RWPE2 (cell line): ENCODE measurements around the gene DNASE1L3.

ENCODE experiments used
- ATAC-seq: fragments of 200-7000 bp; cut with Tn5 transposase; 3 replicates; pipeline ENCODE4 v1.9.1; 2021; ENCODE audit warnings: low read depth
- DNase-seq: peaks from one replicate; pipeline ENCODE4 v3.0.0-alpha.2; 2020; ENCODE audit warnings: low spot score
- H3K27ac ChIP-seq: fragments of 450-650 bp; 2 replicates; pipeline ENCODE4 v1.5.1; 2017; ENCODE audit warnings: mild to moderate bottlenecking; ENCODE audit not compliant: poor library complexity, severe bottlenecking
- H3K27me3 ChIP-seq: fragments of 250-450 bp; sonication (Bioruptor Pico); 2 replicates; pipeline ENCODE4 v1.5.1; 2021; ENCODE audit warnings: mild to moderate bottlenecking, moderate library complexity; ENCODE audit not compliant: insufficient read depth, poor library complexity, severe bottlenecking
- H3K36me3 ChIP-seq: fragments of 250-450 bp; sonication (Bioruptor Pico); 2 replicates; pipeline ENCODE4 v1.5.1; 2020; ENCODE audit warnings: low read depth, mild to moderate bottlenecking, moderate library complexity
- H3K4me1 ChIP-seq: fragments of 250-450 bp; sonication (Bioruptor Pico); 2 replicates; pipeline ENCODE4 v1.5.1; 2021; ENCODE audit warnings: mild to moderate bottlenecking, moderate library complexity; ENCODE audit not compliant: insufficient read depth, poor library complexity, severe bottlenecking
- H3K4me3 ChIP-seq: fragments of 250-450 bp; sonication (Bioruptor Pico); 2 replicates; pipeline ENCODE4 v1.5.1; 2021; ENCODE audit warnings: mild to moderate bottlenecking, moderate library complexity; ENCODE audit not compliant: severe bottlenecking
- H3K9me3 ChIP-seq: fragments of 250-450 bp; sonication (Bioruptor Pico); 2 replicates; pipeline ENCODE4 v1.5.1; 2021; ENCODE audit warnings: mild to moderate bottlenecking, moderate library complexity; ENCODE audit not compliant: severe bottlenecking
- CTCF ChIP-seq: fragments of 450-650 bp; IDR thresholded peaks from one replicate; pipeline ENCODE4 v1.5.1; 2017; ENCODE audit warnings: mild to moderate bottlenecking, moderate library complexity; ENCODE audit not compliant: poor library complexity, severe bottlenecking

The DNASE1L3 gene

GRCh38 chr3:58175187-58175436 is 35.7 kb downstream of the DNASE1L3 start:
- H3K4me3 ChIP-seq = no peak overlapping the region

GRCh38 chr3:58173669-58174398 is 36.9 kb downstream of the DNASE1L3 start:
- ATAC-seq (peak; percentile 4; the same call in 2 of the 3 replicates), DNase-seq (no peak)
- Histone ChIP-seq H3K4me1 (peaks cover 29% of the 10 kb centered on the region), H3K9me3 (no peaks in the 10 kb centered on the region), H3K4me3 (no peak overlapping the region), H3K36me3 (peaks cover 30% of the 10 kb centered on the region), H3K27me3 (no peaks in the 10 kb centered on the region), H3K27ac (peak overlapping the region; percentile 67)
- peak; percentile 47 for TF ChIP-seq CTCF

More at GRCh38 chr3:58175187-58175436, 35.7 kb downstream of the DNASE1L3 start:
- ATAC-seq (no peak), DNase-seq (no peak)
- no peaks in the 10 kb centered on the region for H3K9me3 ChIP-seq
- peaks cover 29% of the 10 kb centered on the region for H3K4me1 ChIP-seq
- peaks cover 17% of the 10 kb centered on the region for H3K36me3 ChIP-seq
- no peak for TF ChIP-seq CTCF
- H3K27ac ChIP-seq = peak overlapping the region; percentile 67
- H3K27me3 ChIP-seq = no peaks in the 10 kb centered on the region

GRCh38 chr3:58173029-58173668 is 37.6 kb downstream of the DNASE1L3 start:
- H3K27ac ChIP-seq = peak overlapping the region; percentile 67
- no peak for TF ChIP-seq CTCF
- H3K4me1 ChIP-seq = peaks cover 29% of the 10 kb centered on the region
- H3K27me3 ChIP-seq = no peaks in the 10 kb centered on the region
- H3K4me3 ChIP-seq = no peak overlapping the region
- ATAC-seq (no peak), DNase-seq (no peak)
- H3K36me3 ChIP-seq = peaks cover 36% of the 10 kb centered on the region
- no peaks in the 10 kb centered on the region for H3K9me3 ChIP-seq

- Histone ChIP-seq H3K4me3 (no peak overlapping the region), H3K27me3 (no peaks in the 10 kb centered on the region), H3K9me3 (no peaks in the 10 kb centered on the region), H3K27ac (no peak overlapping the region), H3K4me1 (peaks cover 18% of the 10 kb centered on the region), H3K36me3 (peaks cover 57% of the 10 kb centered on the region)
- ATAC-seq (no peak), DNase-seq (no peak)
- TF ChIP-seq CTCF = no peak
Measured at GRCh38 chr3:58171126-58171525, 39.6 kb downstream of the DNASE1L3 start.

- Histone ChIP-seq H3K27ac (no peak overlapping the region), H3K27me3 (no peaks in the 10 kb centered on the region), H3K4me3 (no peak overlapping the region), H3K36me3 (peaks cover 64% of the 10 kb centered on the region), H3K4me1 (peaks cover 12% of the 10 kb centered on the region), H3K9me3 (no peaks in the 10 kb centered on the region)
- no peak for TF ChIP-seq CTCF
- ATAC-seq = no peak
- DNase-seq = no peak
Measured at GRCh38 chr3:58170376-58170775, 40.4 kb downstream of the DNASE1L3 start.
